ENCODE results near the gene PGLYRP2.

Gene PGLYRP2

DNA sequence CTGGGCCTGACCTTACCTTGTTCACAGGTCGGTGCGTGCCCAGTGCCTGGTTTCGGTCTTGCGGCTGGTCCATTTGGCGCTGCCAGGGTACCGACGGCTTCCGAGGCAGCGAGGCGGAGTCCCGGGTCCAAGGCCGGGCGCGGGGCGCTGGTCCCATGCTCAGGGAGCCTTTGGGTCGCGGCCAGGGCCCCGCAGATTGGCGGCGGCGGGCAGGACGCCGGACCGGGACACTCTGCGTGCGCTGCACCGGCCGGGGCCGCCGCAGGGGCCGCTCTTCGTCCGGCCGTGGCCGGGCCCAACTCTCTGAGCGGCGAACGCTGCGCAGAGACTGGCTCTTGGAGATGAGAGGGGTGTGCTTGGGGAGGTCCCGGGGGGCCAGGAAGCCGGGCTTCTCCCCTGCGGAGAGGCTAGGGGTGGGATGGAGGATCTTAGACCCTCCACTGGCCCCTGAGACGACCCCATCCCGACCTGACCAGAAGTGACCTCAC, 26.2 kb downstream of the PGLYRP2 start:
- H3K36me3 ChIP-seq (replicated peaks; ENCODE audit: insufficient read depth, low read length) = no peaks in the 10 kb centered on the region; the same call in 1 of the 2 replicates
- no peak for TF ChIP-seq EZH2phosphoT487 (IDR thresholded peaks at IDR 0.05; ENCODE audit: low read length)
- TF ChIP-seq EZH2 (optimal IDR thresholded peaks at IDR 0.05; ENCODE audit: low read depth, low read length) = no peak
- TF ChIP-seq, protein P1, sequence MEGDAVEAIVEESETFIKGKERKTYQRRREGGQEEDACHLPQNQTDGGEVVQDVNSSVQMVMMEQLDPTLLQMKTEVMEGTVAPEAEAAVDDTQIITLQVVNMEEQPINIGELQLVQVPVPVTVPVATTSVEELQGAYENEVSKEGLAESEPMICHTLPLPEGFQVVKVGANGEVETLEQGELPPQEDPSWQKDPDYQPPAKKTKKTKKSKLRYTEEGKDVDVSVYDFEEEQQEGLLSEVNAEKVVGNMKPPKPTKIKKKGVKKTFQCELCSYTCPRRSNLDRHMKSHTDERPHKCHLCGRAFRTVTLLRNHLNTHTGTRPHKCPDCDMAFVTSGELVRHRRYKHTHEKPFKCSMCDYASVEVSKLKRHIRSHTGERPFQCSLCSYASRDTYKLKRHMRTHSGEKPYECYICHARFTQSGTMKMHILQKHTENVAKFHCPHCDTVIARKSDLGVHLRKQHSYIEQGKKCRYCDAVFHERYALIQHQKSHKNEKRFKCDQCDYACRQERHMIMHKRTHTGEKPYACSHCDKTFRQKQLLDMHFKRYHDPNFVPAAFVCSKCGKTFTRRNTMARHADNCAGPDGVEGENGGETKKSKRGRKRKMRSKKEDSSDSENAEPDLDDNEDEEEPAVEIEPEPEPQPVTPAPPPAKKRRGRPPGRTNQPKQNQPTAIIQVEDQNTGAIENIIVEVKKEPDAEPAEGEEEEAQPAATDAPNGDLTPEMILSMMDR (IDR thresholded peaks at IDR 0.05; ENCODE audit: low read length) = no peak
- H3K9me3 ChIP-seq (replicated peaks; ENCODE audit: insufficient read depth, low read length) = no peaks in the 10 kb centered on the region
- H3K27ac ChIP-seq (ENCODE audit: low read length) = no peak overlapping the region
- no peak overlapping the region for H3K4me2 ChIP-seq (ENCODE audit: low read depth, low read length)
- H4K20me1 ChIP-seq (ENCODE audit: insufficient read depth, low read length) = no peaks in the 10 kb centered on the region
- H3K79me2 ChIP-seq (ENCODE audit: low read length) = no peaks in the 10 kb centered on the region
- no peaks in the 10 kb centered on the region for H3K9me2 ChIP-seq (replicated peaks; ENCODE audit: insufficient read depth, low read length)
- H3F3A ChIP-seq (ENCODE audit: insufficient read depth, low read length) = peaks cover 23% of the 10 kb centered on the region
- no peaks in the 10 kb centered on the region for H3K4me1 ChIP-seq (ENCODE audit: low read length)
- no peak overlapping the region for H3K4me3 ChIP-seq (ENCODE audit: low read length)
- no peak overlapping the region for H3K9ac ChIP-seq (ENCODE audit: low read length)
- H2AFZ ChIP-seq (ENCODE audit: low read length) = no peak overlapping the region
- no peak for DNase-seq
- no peaks in the 10 kb centered on the region for H3K27me3 ChIP-seq (replicated peaks; ENCODE audit: insufficient read depth, low read length)

DNA sequence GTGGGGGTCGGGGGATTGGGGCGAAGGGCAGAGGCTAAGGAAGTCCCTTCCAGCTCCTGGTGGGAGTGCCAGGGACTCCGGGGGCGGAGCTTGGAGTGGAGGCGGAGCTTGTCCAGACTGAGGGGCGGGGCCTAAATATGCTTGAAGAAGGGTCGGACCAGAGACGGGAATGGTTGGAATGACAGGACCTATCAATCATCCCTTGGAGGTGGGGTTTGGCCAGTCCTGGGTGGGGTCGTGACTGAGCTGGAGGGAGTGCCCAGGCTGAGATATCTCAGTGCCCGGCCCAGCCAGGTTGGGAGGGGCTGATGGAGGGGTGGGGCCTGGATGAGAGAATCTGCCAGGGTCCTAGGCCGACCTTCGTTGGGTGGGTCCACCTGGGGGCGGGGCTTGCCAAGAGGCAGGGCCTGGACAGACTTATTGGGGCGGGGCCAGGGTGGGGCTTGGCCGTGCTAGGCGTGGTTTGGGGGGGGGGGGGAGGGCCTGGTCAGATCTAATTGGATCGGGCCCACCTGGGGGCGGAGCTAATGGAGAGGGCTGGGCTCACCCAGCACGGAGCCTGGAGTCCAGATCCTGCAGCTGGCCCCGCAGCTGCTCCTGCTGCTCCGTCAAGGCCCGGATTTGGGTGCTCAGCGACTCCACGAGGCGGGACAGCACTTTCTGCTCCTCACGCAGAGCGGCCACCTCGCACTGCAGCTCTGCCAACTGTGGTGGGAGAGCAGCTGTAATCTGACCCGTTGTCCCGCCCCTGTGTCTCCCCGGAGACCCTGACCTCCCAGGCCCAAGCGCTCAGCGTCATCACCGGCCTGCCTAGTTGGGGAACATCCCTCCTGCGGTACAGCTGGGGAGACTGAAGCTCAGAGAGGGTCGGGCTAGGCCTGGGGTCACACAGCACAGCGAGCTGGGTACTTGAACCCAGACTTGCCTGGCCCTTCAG, 26.9 kb downstream of the PGLYRP2 start:
- no peak overlapping the region for H3K4me3 ChIP-seq (ENCODE audit: low read length)
- no peaks in the 10 kb centered on the region; the same call in 1 of the 2 replicates for H3K36me3 ChIP-seq (replicated peaks; ENCODE audit: insufficient read depth, low read length)
- no peaks in the 10 kb centered on the region for H3K9me2 ChIP-seq (replicated peaks; ENCODE audit: insufficient read depth, low read length)
- no peak for DNase-seq
- no peak for TF ChIP-seq EZH2 (optimal IDR thresholded peaks at IDR 0.05; ENCODE audit: low read depth, low read length)
- TF ChIP-seq EZH2phosphoT487 (IDR thresholded peaks at IDR 0.05; ENCODE audit: low read length) = no peak
- TF ChIP-seq, protein P1 (IDR thresholded peaks at IDR 0.05; ENCODE audit: low read length) = no peak
- H2AFZ ChIP-seq (ENCODE audit: low read length) = no peak overlapping the region
- no peak overlapping the region for H3K27ac ChIP-seq (ENCODE audit: low read length)
- no peak overlapping the region for H3K9ac ChIP-seq (ENCODE audit: low read length)
- no peaks in the 10 kb centered on the region for H4K20me1 ChIP-seq (ENCODE audit: insufficient read depth, low read length)
- H3K4me2 ChIP-seq (ENCODE audit: low read depth, low read length) = no peak overlapping the region
- peaks cover 23% of the 10 kb centered on the region for H3F3A ChIP-seq (ENCODE audit: insufficient read depth, low read length)
- no peaks in the 10 kb centered on the region for H3K4me1 ChIP-seq (ENCODE audit: low read length)
- H3K27me3 ChIP-seq (replicated peaks; ENCODE audit: insufficient read depth, low read length) = no peaks in the 10 kb centered on the region
- no peaks in the 10 kb centered on the region for H3K79me2 ChIP-seq (ENCODE audit: low read length)
- no peaks in the 10 kb centered on the region for H3K9me3 ChIP-seq (replicated peaks; ENCODE audit: insufficient read depth, low read length)

DNA sequence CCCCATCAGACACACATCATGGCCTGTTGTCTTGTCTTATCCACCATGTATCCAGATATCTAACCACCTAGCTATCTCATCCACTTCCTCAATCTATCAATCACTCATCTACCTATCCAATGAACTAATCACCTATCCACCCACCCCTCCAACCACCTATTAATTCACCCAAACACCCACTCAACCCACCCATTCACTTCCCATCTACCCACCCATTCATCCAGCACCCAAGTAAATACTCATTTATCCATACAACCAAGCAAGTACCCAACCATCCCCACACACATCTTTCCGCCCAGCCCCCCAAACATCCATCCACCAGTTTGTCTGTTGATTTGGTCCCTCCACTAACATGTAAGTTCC, 28.8 kb downstream of the PGLYRP2 start:
- H3K9ac ChIP-seq (ENCODE audit: low read length) = no peak overlapping the region
- H3K27ac ChIP-seq (ENCODE audit: low read length) = peak overlapping the region; percentile 12; the same call in 1 of the 2 replicates
- no peak overlapping the region for H3K4me2 ChIP-seq (ENCODE audit: low read depth, low read length)
- H2AFZ ChIP-seq (ENCODE audit: low read length) = no peak overlapping the region
- TF ChIP-seq EZH2 (optimal IDR thresholded peaks at IDR 0.05; ENCODE audit: low read depth, low read length) = no peak
- no peak for TF ChIP-seq EZH2phosphoT487 (IDR thresholded peaks at IDR 0.05; ENCODE audit: low read length)
- TF ChIP-seq, protein P1 (IDR thresholded peaks at IDR 0.05; ENCODE audit: low read length) = no peak
- H3K79me2 ChIP-seq (ENCODE audit: low read length) = no peaks in the 10 kb centered on the region
- H3K27me3 ChIP-seq (replicated peaks; ENCODE audit: insufficient read depth, low read length) = no peaks in the 10 kb centered on the region
- H3K4me1 ChIP-seq (ENCODE audit: low read length) = no peaks in the 10 kb centered on the region
- H3K36me3 ChIP-seq (replicated peaks; ENCODE audit: insufficient read depth, low read length) = no peaks in the 10 kb centered on the region; the same call in 1 of the 2 replicates
- no peaks in the 10 kb centered on the region for H4K20me1 ChIP-seq (ENCODE audit: insufficient read depth, low read length)
- no peak overlapping the region for H3K4me3 ChIP-seq (ENCODE audit: low read length)
- H3K9me3 ChIP-seq (replicated peaks; ENCODE audit: insufficient read depth, low read length) = no peaks in the 10 kb centered on the region
- DNase-seq = no peak
- no peaks in the 10 kb centered on the region for H3K9me2 ChIP-seq (replicated peaks; ENCODE audit: insufficient read depth, low read length)
- H3F3A ChIP-seq (ENCODE audit: insufficient read depth, low read length) = peaks cover 23% of the 10 kb centered on the region

Data from MM.1S (cell line).